Kidney epithelial cell (primary cell): Measurements from ENCODE around the gene LMCD1. TPM values are rescaled to one million over a fixed set of nuclear protein-coding genes. Genes with fewer than 3 reads are reported as not detected.

Experiments
- DNase-seq: peaks from one replicate; pipeline ENCODE4 v3.0.0-alpha.2; 2010; ENCODE audit warnings: low read depth
- H3K27me3 ChIP-seq: 2 replicates; pipeline ENCODE4 v1.6.0; 2011; ENCODE audit warnings: low read length; ENCODE audit not compliant: control insufficient read depth, insufficient read depth
- H3K36me3 ChIP-seq: 2 replicates; pipeline ENCODE4 v1.5.1; 2011; ENCODE audit warnings: low read length; ENCODE audit not compliant: control insufficient read depth, insufficient read depth
- H3K4me3 ChIP-seq: 2 replicates; pipeline ENCODE4 v1.5.1; 2011; ENCODE audit warnings: low read depth, mild to moderate bottlenecking, control low read depth, low read length
- total RNA-seq: library from RNA; depleted of rRNA; stranded (reverse); fragments of >200 nt; gene quantifications from 2 replicates; pipeline ENCODE4 v1.2.3, GENCODE V29; 2015
- TF ChIP-seq, protein P1 (sequence below): IDR thresholded peaks from 2 replicates; pipeline ENCODE4 v1.5.1; 2011; ENCODE audit warnings: mild to moderate bottlenecking, moderate library complexity, low read length, control low read depth, inconsistent platforms; ENCODE audit not compliant: insufficient read depth, poor library complexity, severe bottlenecking

LMCD1 gene
- total RNA-seq, 1 donor from 2014 or later, result 264 TPM

- DNase-seq, result no peak
- H3K4me3 ChIP-seq, result no peak overlapping the region
- H3K27me3 ChIP-seq, result no peaks in the 10 kb centered on the region
- TF ChIP-seq, protein P1, sequence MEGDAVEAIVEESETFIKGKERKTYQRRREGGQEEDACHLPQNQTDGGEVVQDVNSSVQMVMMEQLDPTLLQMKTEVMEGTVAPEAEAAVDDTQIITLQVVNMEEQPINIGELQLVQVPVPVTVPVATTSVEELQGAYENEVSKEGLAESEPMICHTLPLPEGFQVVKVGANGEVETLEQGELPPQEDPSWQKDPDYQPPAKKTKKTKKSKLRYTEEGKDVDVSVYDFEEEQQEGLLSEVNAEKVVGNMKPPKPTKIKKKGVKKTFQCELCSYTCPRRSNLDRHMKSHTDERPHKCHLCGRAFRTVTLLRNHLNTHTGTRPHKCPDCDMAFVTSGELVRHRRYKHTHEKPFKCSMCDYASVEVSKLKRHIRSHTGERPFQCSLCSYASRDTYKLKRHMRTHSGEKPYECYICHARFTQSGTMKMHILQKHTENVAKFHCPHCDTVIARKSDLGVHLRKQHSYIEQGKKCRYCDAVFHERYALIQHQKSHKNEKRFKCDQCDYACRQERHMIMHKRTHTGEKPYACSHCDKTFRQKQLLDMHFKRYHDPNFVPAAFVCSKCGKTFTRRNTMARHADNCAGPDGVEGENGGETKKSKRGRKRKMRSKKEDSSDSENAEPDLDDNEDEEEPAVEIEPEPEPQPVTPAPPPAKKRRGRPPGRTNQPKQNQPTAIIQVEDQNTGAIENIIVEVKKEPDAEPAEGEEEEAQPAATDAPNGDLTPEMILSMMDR, result no peak
- H3K36me3 ChIP-seq, result no peaks in the 10 kb centered on the region
Observed at GRCh38 chr3:8573342-8573926, 71.8 kb downstream of the LMCD1 start.

GRCh38 chr3:8574040-8574669 lies 72.5 kb downstream of the LMCD1 start:
- DNase-seq, result no peak
- Histone ChIP-seq H3K36me3 (no peaks in the 10 kb centered on the region), H3K27me3 (no peaks in the 10 kb centered on the region), H3K4me3 (no peak overlapping the region)
- TF ChIP-seq, protein P1, result no peak

GRCh38 chr3:8574670-8575322 lies 73.2 kb downstream of the LMCD1 start:
- DNase-seq, result no peak
- Histone ChIP-seq H3K27me3 (no peaks in the 10 kb centered on the region), H3K4me3 (no peak overlapping the region), H3K36me3 (no peaks in the 10 kb centered on the region)
- TF ChIP-seq, protein P1, result no peak

GRCh38 chr3:8575364-8576104 lies 73.9 kb downstream of the LMCD1 start:
- peak; percentile 50 for DNase-seq
- Histone ChIP-seq H3K27me3 (no peaks in the 10 kb centered on the region), H3K4me3 (no peak overlapping the region), H3K36me3 (no peaks in the 10 kb centered on the region)
- TF ChIP-seq, protein P1, result no peak

DNA sequence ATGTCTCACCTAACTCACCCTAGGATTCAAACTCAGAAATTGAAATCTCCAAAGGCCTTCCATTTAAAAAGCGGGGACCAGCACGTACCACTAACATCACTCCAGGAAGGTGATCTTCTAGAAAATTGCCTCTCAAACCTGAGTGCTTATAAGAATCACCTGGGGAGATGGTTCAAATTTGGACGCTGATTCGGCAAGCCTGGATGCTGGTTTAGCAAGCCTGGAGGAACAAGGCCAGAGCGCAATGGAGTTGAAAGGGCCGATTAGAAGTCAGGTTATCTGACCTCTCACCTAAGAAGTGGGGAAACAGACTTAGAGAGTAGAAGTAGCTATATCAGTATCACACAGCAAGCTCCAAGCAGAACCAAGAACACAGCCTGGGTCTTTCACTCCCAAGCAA lies 74.8 kb downstream of the LMCD1 start:
- TF ChIP-seq, protein P1, result no peak
- DNase-seq, result no peak
- Histone ChIP-seq H3K27me3 (no peaks in the 10 kb centered on the region), H3K36me3 (no peaks in the 10 kb centered on the region), H3K4me3 (no peak overlapping the region)
